RWPE1 (cell line): Measurements from ENCODE around the gene AS3MT.

Source experiments
- CTCF ChIA-PET: fragments of 350-600 bp; sonication (Branson Sonifier 250); formaldehyde crosslinking; extraction: SDS; loops from one replicate; lab custom pipeline; 2021; lab: Yijun Ruan, JAX
- POLR2A ChIA-PET: fragments of 400-600 bp; formaldehyde crosslinking; extraction: SDS; loops from one replicate; lab custom pipeline; 2020; ENCODE audit warnings: antibody characterized with exemption; ENCODE audit not compliant: low non-redundant PET; lab: Yijun Ruan, JAX
- DNase-seq: peaks from one replicate; pipeline ENCODE4 v3.0.0; 2012; ENCODE audit warnings: low spot score
- H3K27ac ChIP-seq: fragments of 450-650 bp; 2 replicates; pipeline ENCODE4 v1.5.1; 2017
- CTCF ChIP-seq: fragments of 450-650 bp; conservative IDR thresholded peaks from 2 replicates; pipeline ENCODE4 v1.5.1; 2017; ENCODE audit warnings: low read depth, mild to moderate bottlenecking

Gene AS3MT

GRCh38 chr10:102949916-102950315 lies 80.6 kb downstream of the AS3MT start:
- no peak for TF ChIP-seq CTCF
- ChIA-PET CTCF (interaction anchor here (1.1 kb wide), 1 partner anchor 12 kb away, joined by 3 read pairs; no protein-coding TSS in a partner anchor), POLR2A (no interaction called here)
- no peak for DNase-seq
- H3K27ac ChIP-seq: no peak overlapping the region

- CTCF ChIA-PET: interaction anchor here (0.6 kb wide), 1 partner anchor 780 kb away, joined by 3 read pairs; no protein-coding TSS in a partner anchor
- no peak for DNase-seq
- TF ChIP-seq CTCF: no peak
- POLR2A ChIA-PET: no interaction called here
- H3K27ac ChIP-seq: no peak overlapping the region
Measured at GRCh38 chr10:102951316-102951715, 82.0 kb downstream of the AS3MT start.
